H1 (cell line): ENCODE measurements around the gene WLS. TPM values are rescaled to one million over a fixed set of nuclear protein-coding genes. Genes with fewer than 3 reads are reported as not detected.

Source experiments
- CTCF ChIA-PET: fragments of 300-600 bp; sonication (Branson Sonifier 250); formaldehyde crosslinking; loops from one replicate; lab custom pipeline; 2021; ENCODE audit not compliant: partially characterized antibody; lab: Charles Lee
- POLR2A ChIA-PET: fragments of 300-600 bp; sonication (Branson Sonifier 250); formaldehyde crosslinking; loops from one replicate; lab custom pipeline; 2021; ENCODE audit warnings: inconsistent platforms; ENCODE audit not compliant: partially characterized antibody; lab: Charles Lee
- DNase-seq, 2 experiments: peaks; one replicate each; pipeline versions ENCODE4 v3.0.0 to v3.0.0-alpha.2; 2010 to 2022; ENCODE audit warnings: low spot score in 2 of 2, low read depth in 1 of 2, mixed read lengths in 1 of 2
- FAIRE-seq: peaks from 2 replicates; lab custom pipeline; 2011; peaks lifted over from hg19 to GRCh38; lab: Jason Lieb, UNC
- H2AFZ ChIP-seq: 2 replicates; pipeline ENCODE4 v1.8.1; 2012; ENCODE audit warnings: low read length, inconsistent platforms
- H2AK5ac ChIP-seq: 2 replicates; pipeline ENCODE4 v1.6.1; 2013; ENCODE audit warnings: low read depth, low read length
- H2BK120ac ChIP-seq: replicated peaks from 2 replicates; pipeline ENCODE3; 2013; ENCODE audit warnings: low read depth, low read length, inconsistent platforms
- H2BK12ac ChIP-seq: 2 replicates; pipeline ENCODE4 v1.6.1; 2013; ENCODE audit warnings: low read depth, low read length
- H2BK15ac ChIP-seq: 2 replicates; pipeline ENCODE4 v1.6.1; 2013; ENCODE audit warnings: low read length
- H2BK20ac ChIP-seq: 2 replicates; pipeline ENCODE4 v1.6.1; 2013; ENCODE audit warnings: low read length
- H2BK5ac ChIP-seq: 2 replicates; pipeline ENCODE4 v1.6.1; 2013; ENCODE audit warnings: low read depth, low read length
- H3K14ac ChIP-seq: 2 replicates; pipeline ENCODE4 v1.6.1; 2013; ENCODE audit warnings: inconsistent platforms; ENCODE audit not compliant: insufficient read length
- H3K18ac ChIP-seq: 2 replicates; pipeline ENCODE4 v1.6.1; 2013; ENCODE audit warnings: low read length; ENCODE audit errors: extremely low read depth
- H3K23ac ChIP-seq: 2 replicates; pipeline ENCODE4 v1.6.1; 2013; ENCODE audit warnings: inconsistent platforms; ENCODE audit not compliant: insufficient read length
- H3K23me2 ChIP-seq: 2 replicates; pipeline ENCODE4 v1.6.1; 2013; ENCODE audit warnings: low read depth, low read length
- H3K27ac ChIP-seq: 2 replicates; pipeline ENCODE4 v1.6.1; 2011; ENCODE audit warnings: low read depth, low read length, inconsistent platforms
- H3K27me3 ChIP-seq, 4 experiments: replicated peaks in 1 of 4; 1 replicate in 1 of 4; 2 replicates in 3 of 4; pipeline versions ENCODE4 v1.6.1 to v1.8.1; 2011 to 2013; ENCODE audit warnings: low read length in 3 of 4, mild to moderate bottlenecking in 3 of 4, inconsistent platforms in 2 of 4, mixed read lengths in 2 of 4, moderate library complexity in 1 of 4; ENCODE audit not compliant: control insufficient read depth in 3 of 4, insufficient read depth in 3 of 4; ENCODE audit errors: extremely low read depth in 1 of 4
- H3K36me3 ChIP-seq, 4 experiments: 2 replicates each; pipeline versions ENCODE4 v1.6.1 to v1.8.1; 2011 to 2013; ENCODE audit warnings: mild to moderate bottlenecking in 4 of 4, low read length in 3 of 4, moderate library complexity in 2 of 4, control low read depth in 1 of 4, inconsistent platforms in 1 of 4; ENCODE audit not compliant: insufficient read depth in 4 of 4, control insufficient read depth in 2 of 4
- H3K4ac ChIP-seq: replicated peaks from 2 replicates; pipeline ENCODE3; 2013; ENCODE audit warnings: low read length, low read depth, mixed read lengths, inconsistent platforms; ENCODE audit not compliant: insufficient read length
- H3K4me1 ChIP-seq, 4 experiments: replicated peaks in 1 of 4; 1 replicate in 1 of 4; 2 replicates in 3 of 4; pipeline versions ENCODE4 v1.6.1 to v1.8.1; 2011 to 2013; ENCODE audit warnings: low read length in 3 of 4, inconsistent platforms in 2 of 4, mixed read lengths in 1 of 4; ENCODE audit not compliant: insufficient read depth in 4 of 4, control insufficient read depth in 3 of 4
- H3K4me2 ChIP-seq, 2 experiments: 2 replicates each; pipeline versions ENCODE4 v1.6.1 to v1.8.1; 2011 to 2013; ENCODE audit warnings: low read depth in 2 of 2, low read length in 2 of 2, control low read depth in 1 of 2, inconsistent platforms in 1 of 2, mild to moderate bottlenecking in 1 of 2; ENCODE audit not compliant: insufficient read depth in 1 of 2
- H3K4me3 ChIP-seq, 4 experiments: fragments of 200-600, 300-600 bp in 1 of 4; sonication (generic), shearing (Covaris generic), sonication (Bioruptor Twin) in 1 of 4; 2 replicates each; pipeline versions ENCODE4 v1.5.1 to v1.8.1; 2011 to 2016; ENCODE audit warnings: low read length in 4 of 4, low read depth in 3 of 4, control low read depth in 2 of 4, inconsistent platforms in 2 of 4, mild to moderate bottlenecking in 2 of 4, mixed read lengths in 1 of 4, moderate library complexity in 1 of 4; ENCODE audit not compliant: insufficient read depth in 2 of 4; ENCODE audit errors: extremely low read depth in 1 of 4
- H3K56ac ChIP-seq: replicated peaks from 2 replicates; pipeline ENCODE3; 2013; ENCODE audit warnings: low read depth, mild to moderate bottlenecking, mixed read lengths, low read length, inconsistent platforms; ENCODE audit not compliant: insufficient read length
- H3K79me1 ChIP-seq: 2 replicates; pipeline ENCODE4 v1.6.1; 2013; ENCODE audit warnings: low read depth, low read length, control low read depth
- H3K79me2 ChIP-seq, 2 experiments: 2 replicates each; pipeline versions ENCODE4 v1.6.1 to v1.8.1; 2012 to 2013; ENCODE audit warnings: low read length in 2 of 2, mild to moderate bottlenecking in 2 of 2, inconsistent platforms in 1 of 2; ENCODE audit not compliant: insufficient read depth in 2 of 2, control insufficient read depth in 1 of 2
- H3K9ac ChIP-seq, 4 experiments: replicated peaks in 1 of 4; 1 replicate in 1 of 4; 2 replicates in 3 of 4; pipeline versions ENCODE4 v1.6.1 to v1.8.1; 2011 to 2013; ENCODE audit warnings: low read depth in 3 of 4, low read length in 3 of 4, control low read depth in 2 of 4, mild to moderate bottlenecking in 2 of 4, moderate library complexity in 2 of 4, inconsistent platforms in 1 of 4; ENCODE audit errors: extremely low read depth in 1 of 4
- H3K9me3 ChIP-seq, 2 experiments: 2 replicates each; pipeline versions ENCODE4 v1.6.1 to v1.8.1; 2012 to 2013; ENCODE audit warnings: mild to moderate bottlenecking in 2 of 2, moderate library complexity in 2 of 2, control low read depth in 1 of 2, inconsistent platforms in 1 of 2, low read depth in 1 of 2, low read length in 1 of 2, mixed read lengths in 1 of 2; ENCODE audit not compliant: insufficient read depth in 2 of 2
- H4K20me1 ChIP-seq, 2 experiments: replicated peaks in 1 of 2; 2 replicates each; pipeline versions ENCODE3 to v1.8.1; 2011 to 2013; ENCODE audit warnings: inconsistent platforms in 2 of 2, low read length in 2 of 2, mild to moderate bottlenecking in 1 of 2; ENCODE audit not compliant: insufficient read depth in 2 of 2, control insufficient read depth in 1 of 2
- H4K5ac ChIP-seq: 2 replicates; pipeline ENCODE4 v1.6.1; 2013; ENCODE audit warnings: low read length, low read depth, mixed read lengths, inconsistent platforms; ENCODE audit not compliant: insufficient read length
- H4K8ac ChIP-seq: 2 replicates; pipeline ENCODE4 v1.8.0; 2013; ENCODE audit warnings: mild to moderate bottlenecking, moderate library complexity, low read length, inconsistent platforms; ENCODE audit not compliant: insufficient read depth; ENCODE audit errors: extremely low read depth
- H4K91ac ChIP-seq: replicated peaks from 2 replicates; pipeline ENCODE3; 2013; ENCODE audit warnings: low read length, mixed read lengths, inconsistent platforms; ENCODE audit not compliant: insufficient read length
- CBX5 ChIP-seq: fragments of 300-800, 300-1000 bp; sonication (generic); IDR thresholded peaks from 2 replicates; pipeline ENCODE4 v1.7.1; 2016; ENCODE audit warnings: antibody characterized with exemption, low read length, low read depth
- E2F6 ChIP-seq: IDR thresholded peaks from 2 replicates; pipeline ENCODE4 v1.6.1; 2012; ENCODE audit warnings: inconsistent platforms
- KDM1A ChIP-seq: fragments of 200-600, 300-600 bp; sonication (generic); IDR thresholded peaks from 2 replicates; pipeline ENCODE4 v1.7.1; 2016; ENCODE audit warnings: mild to moderate bottlenecking, low read length, borderline replicate concordance
- SP4 ChIP-seq: IDR thresholded peaks from 2 replicates; pipeline ENCODE4 v1.6.1; 2012; ENCODE audit warnings: low read length, inconsistent platforms
- SUZ12 ChIP-seq: fragments of 200-600 bp; sonication (generic); IDR thresholded peaks from 2 replicates; pipeline ENCODE4 v1.6.1; 2012; ENCODE audit warnings: mild to moderate bottlenecking, inconsistent platforms, low read length, moderate library complexity, mixed read lengths
- TCF12 ChIP-seq: IDR thresholded peaks from 2 replicates; pipeline ENCODE4 v1.6.1; 2011; ENCODE audit warnings: low read depth, mild to moderate bottlenecking, low read length
- WGBS, 2 experiments: shearing (Covaris generic) in 1 of 2; methylation state at CpG; one replicate each; pipeline versions ENCODE4 v1.1.6 to v1.1.7; 2013 to 2015; ENCODE audit warnings: low lambda C conversion rate in 2 of 2, mixed read lengths in 2 of 2, inconsistent platforms in 1 of 2, low coverage in 1 of 2, missing lambda C conversion rate in 1 of 2; ENCODE audit not compliant: insufficient replicate concordance in 2 of 2, insufficient coverage in 1 of 2, insufficient read length in 1 of 2; ENCODE audit errors: extremely low coverage in 1 of 2, missing lambda C conversion rate in 1 of 2; 5-methylcytosine and 5-hydroxymethylcytosine counted together
- polyA plus RNA-seq, 7 experiments: library from polyadenylated mRNA; depleted of rRNA in 3 of 7; stranded (reverse) in 5 of 7; unstranded in 2 of 7; fragments of >200 nt in 5 of 7; fragments of 200-250 nt in 2 of 7; gene quantifications; 1 replicate in 5 of 7; 2 replicates in 1 of 7; 4 replicates in 1 of 7; pipeline versions ENCODE4 v1.2.1 to v1.2.3, GENCODE V29; 2011 to 2013; ENCODE audit warnings: missing spikeins in 2 of 7, mixed read lengths in 2 of 7
- total RNA-seq: library from RNA; stranded (reverse); fragmentation: NEBNext Ultra II Directional; extraction: Animal tissue kit (Norgen Biotek cat#: 25700); gene quantifications from 2 replicates; pipeline ENCODE4 v1.2.1, GENCODE V29; 2021

The WLS gene
- total and polyA plus RNA-seq, 2 of the 8 experiments (the other 6 are each of a cell fraction or from before 2014, with no cell fraction given), result 1.2 to 2.7 TPM

DNA sequence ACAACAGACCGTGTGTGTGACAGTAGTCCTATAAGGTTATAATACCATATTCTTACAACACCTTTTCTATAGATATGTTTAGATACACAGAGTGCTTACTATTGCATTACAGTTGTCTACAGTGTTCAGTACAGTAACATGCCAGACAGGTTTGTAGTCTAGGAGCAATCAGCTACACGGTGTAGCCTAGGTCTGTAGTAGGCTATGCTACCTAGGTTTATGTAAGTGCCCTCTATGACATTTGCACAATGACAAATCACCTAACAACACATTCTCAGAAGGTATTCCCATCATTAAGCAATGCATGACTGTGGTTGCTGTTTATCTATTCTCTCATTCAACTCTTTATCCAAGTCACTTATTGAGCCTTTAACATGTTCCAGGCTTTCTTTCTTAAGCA is 1.8 kb upstream of the WLS start:
- ChIA-PET POLR2A (no interaction called here), CTCF (interaction anchor here (1.1 to 1.3 kb wide), 2 partner anchors 15 to 109 kb away, joined by 3 to 4 read pairs; no protein-coding TSS in a partner anchor)
- DNase-seq, result no peak
- H2BK20ac ChIP-seq, result no peak overlapping the region
- H3K4ac ChIP-seq, result no peak overlapping the region
- no peak overlapping the region for H3K56ac ChIP-seq
- no peaks in the 10 kb centered on the region for H3K9me3 ChIP-seq
- H3K4me2 ChIP-seq, result no peak overlapping the region
- peaks cover 0 to 4% (median 0%) of the 10 kb centered on the region in 4 experiments; a peak in 1 of 8 replicates for H3K36me3 ChIP-seq
- H2BK120ac ChIP-seq, result no peak overlapping the region
- H2BK12ac ChIP-seq, result no peak overlapping the region
- no peak for FAIRE-seq
- H3K9ac ChIP-seq, result no peak overlapping the region
- H4K20me1 ChIP-seq, result peaks cover 5 to 6% of the 10 kb centered on the region in 2 experiments
- H3K14ac ChIP-seq, result no peak overlapping the region
- H2BK15ac ChIP-seq, result no peak overlapping the region
- H3K23ac ChIP-seq, result no peak overlapping the region
- peaks cover 2 to 14% (median 7%) of the 10 kb centered on the region in 4 experiments for H3K4me1 ChIP-seq
- H3K27me3 ChIP-seq, result peaks cover 57 to 90% (median 83%) of the 10 kb centered on the region in 4 experiments
- no peak overlapping the region for H2AK5ac ChIP-seq
- no peak overlapping the region for H2AFZ ChIP-seq
- no peak overlapping the region for H3K4me3 ChIP-seq
- H3K79me1 ChIP-seq, result no peaks in the 10 kb centered on the region
- 73% methylated on average over 2 of the region's 2 CpGs; no CpG with 5 or more reads in 1 of the 2 experiments for WGBS, 2 experiments
- no peak overlapping the region for H2BK5ac ChIP-seq
- no peak overlapping the region for H4K8ac ChIP-seq
- no peaks in the 10 kb centered on the region for H3K79me2 ChIP-seq
- no peak overlapping the region for H4K91ac ChIP-seq
- no peak overlapping the region for H4K5ac ChIP-seq
- no peak overlapping the region for H3K18ac ChIP-seq
- H3K23me2 ChIP-seq, result peaks cover 16% of the 10 kb centered on the region; the same call in 1 of the 2 replicates
- no peak overlapping the region for H3K27ac ChIP-seq
- TF ChIP-seq KDM1A (no peak), SP4 (no peak), SUZ12 (no peak), CBX5 (no peak), E2F6 (no peak), TCF12 (no peak)
- TF ChIP-seq, all 59 proteins: peak for 0
